Epithelial cell of prostate (primary cell): ENCODE measurements around the gene HSD17B8.

Experiments used
- DNase-seq: peaks from one replicate; pipeline ENCODE4 v3.0.0-alpha.2; 2011; ENCODE audit warnings: low read depth, low spot score
- H3K27ac ChIP-seq: fragments of 450-650 bp; 2 replicates; pipeline ENCODE4 v1.5.1; 2017; ENCODE audit warnings: mild to moderate bottlenecking

HSD17B8 gene

GRCh38 chr6:33235221-33235634 lies 30.8 kb downstream of the HSD17B8 start:
- H3K27ac ChIP-seq = no peak overlapping the region
- no peak for DNase-seq

- H3K27ac ChIP-seq = no peak overlapping the region
Measured at GRCh38 chr6:33236328-33236727, 31.9 kb downstream of the HSD17B8 start.

GRCh38 chr6:33236852-33237251 lies 32.4 kb downstream of the HSD17B8 start:
- DNase-seq = no peak
- H3K27ac ChIP-seq = no peak overlapping the region

More at GRCh38 chr6:33236328-33236727, 31.9 kb downstream of the HSD17B8 start:
- DNase-seq = no peak

- DNase-seq = no peak
- no peak overlapping the region for H3K27ac ChIP-seq
Measured at GRCh38 chr6:33237741-33238140, 33.3 kb downstream of the HSD17B8 start.

GRCh38 chr6:33241968-33242367 lies 37.5 kb downstream of the HSD17B8 start:
- no peak for DNase-seq
- no peak overlapping the region for H3K27ac ChIP-seq

GRCh38 chr6:33243476-33243875 lies 39.0 kb downstream of the HSD17B8 start:
- no peak for DNase-seq
- H3K27ac ChIP-seq = no peak overlapping the region

- peak overlapping the region; percentile 95 for H3K27ac ChIP-seq
- no peak for DNase-seq
Measured at GRCh38 chr6:33247977-33248642, 43.7 kb downstream of the HSD17B8 start.

- peak overlapping the region; percentile 95 for H3K27ac ChIP-seq
- no peak for DNase-seq
Measured at GRCh38 chr6:33248643-33248931, 44.1 kb downstream of the HSD17B8 start.

GRCh38 chr6:33248932-33249731 lies 44.7 kb downstream of the HSD17B8 start:
- DNase-seq = peak; percentile 97
- peak overlapping the region; percentile 95 for H3K27ac ChIP-seq

GRCh38 chr6:33249732-33250630 lies 45.5 kb downstream of the HSD17B8 start:
- DNase-seq = peak; percentile 64
- peak overlapping the region; percentile 95 for H3K27ac ChIP-seq

GRCh38 chr6:33250731-33251130 lies 46.3 kb downstream of the HSD17B8 start:
- H3K27ac ChIP-seq = peak overlapping the region; percentile 95
- DNase-seq = no peak

- no peak overlapping the region for H3K27ac ChIP-seq
- DNase-seq = no peak
Measured at GRCh38 chr6:33251395-33252012, 47.0 kb downstream of the HSD17B8 start.

- peak overlapping the region; percentile 1 for H3K27ac ChIP-seq
- DNase-seq = no peak
Measured at GRCh38 chr6:33252759-33253158, 48.3 kb downstream of the HSD17B8 start.

- DNase-seq = no peak
- H3K27ac ChIP-seq = no peak overlapping the region
Measured at GRCh38 chr6:33254591-33254990, 50.1 kb downstream of the HSD17B8 start.
